Erythroblast (primary cell): Measurements from ENCODE around the gene PHF11.

Source experiments
- DNase-seq, 2 experiments: peaks; one replicate each; lab custom pipeline; 2025; lab: John Stamatoyannopoulos, UW
- GATA1 ChIP-seq: IDR thresholded peaks from 2 replicates; pipeline ENCODE4 v1.6.1; 2011; ENCODE audit warnings: low read depth, mild to moderate bottlenecking, control low read depth, low read length, moderate library complexity
- POLR2A ChIP-seq: IDR thresholded peaks from 2 replicates; pipeline ENCODE4 v1.6.1; 2011; ENCODE audit warnings: mild to moderate bottlenecking, low read length

PHF11 gene

GRCh38 chr13:49571299-49572240, 75.8 kb downstream of the PHF11 start:
- TF ChIP-seq GATA1 (no peak), POLR2A (no peak)
- no peak for DNase-seq
